Activated gamma-delta T cell treated with anti-CD3 and anti-CD28 coated beads, Interleukin-2, amount 50 U/mL, for 16 hours (primary cell): ENCODE measurements around the gene LRRTM4.
"Not testable (repeated sequence)": the region's sequence is repeated elsewhere in the genome, so short reads cannot be mapped to it uniquely, and the experiment has no call there.

Experiments
- DNase-seq: peaks from one replicate; pipeline ENCODE4 v3.0.0-alpha.2; 2020; ENCODE audit warnings: low read depth

Gene LRRTM4

DNA sequence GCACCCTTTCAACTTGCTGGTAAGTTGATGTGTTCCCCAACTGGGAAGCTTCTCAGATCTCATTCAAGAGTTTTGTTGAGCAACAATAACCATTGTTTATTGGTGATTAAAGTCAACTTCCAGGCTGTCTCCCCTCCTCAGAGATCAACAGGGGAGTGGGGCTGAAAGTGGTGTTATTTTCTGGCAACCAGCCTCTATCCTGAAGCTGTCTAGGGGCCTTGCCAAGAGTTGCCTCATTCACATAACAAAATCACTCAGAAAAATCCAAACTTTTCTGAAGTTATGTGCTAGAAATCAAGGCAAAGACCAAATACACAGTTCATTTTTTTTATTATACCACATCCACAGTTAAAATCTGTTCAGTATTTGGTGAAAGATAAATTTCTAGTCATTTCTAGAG, 788.4 kb downstream of the LRRTM4 start:
- no peak for DNase-seq

DNA sequence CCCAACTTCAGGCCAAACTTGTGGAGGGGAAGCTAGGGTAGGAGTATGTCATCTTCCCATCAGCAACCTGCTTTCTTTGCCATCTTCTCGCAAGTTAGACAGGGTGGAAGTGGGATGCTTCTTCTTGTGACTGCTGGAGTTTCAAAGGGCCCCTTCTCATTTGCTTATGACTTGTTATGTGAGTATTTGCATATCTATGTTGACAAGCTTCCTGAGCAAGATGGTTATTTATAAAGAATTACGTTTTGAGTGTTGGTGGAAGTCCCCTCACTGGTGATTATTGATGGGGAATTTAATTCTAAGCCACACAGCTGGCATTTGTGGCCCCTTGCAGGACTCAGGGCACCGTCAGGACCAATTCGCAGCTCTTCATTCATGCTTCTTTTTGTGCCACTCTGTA, 791.0 kb downstream of the LRRTM4 start:
- no peak for DNase-seq

DNA sequence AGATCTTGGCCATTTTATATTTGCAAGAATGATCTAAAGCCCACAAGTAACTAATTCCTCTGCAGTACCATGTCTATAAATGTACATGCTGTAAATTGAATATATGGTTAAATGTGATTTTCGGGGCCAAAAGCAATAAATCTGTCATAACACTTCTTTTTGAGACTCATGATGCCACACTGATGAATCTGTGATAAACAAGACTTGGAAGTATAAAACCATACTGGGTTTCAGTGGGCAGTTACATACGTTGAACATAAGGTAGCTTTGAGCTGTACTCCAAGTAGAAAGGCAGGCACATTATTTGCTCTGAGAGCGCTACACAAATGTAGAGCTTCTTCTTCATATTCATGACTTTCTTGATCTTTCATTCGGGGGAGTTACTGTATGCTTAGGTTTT, 792.2 kb downstream of the LRRTM4 start:
- no peak for DNase-seq

DNA sequence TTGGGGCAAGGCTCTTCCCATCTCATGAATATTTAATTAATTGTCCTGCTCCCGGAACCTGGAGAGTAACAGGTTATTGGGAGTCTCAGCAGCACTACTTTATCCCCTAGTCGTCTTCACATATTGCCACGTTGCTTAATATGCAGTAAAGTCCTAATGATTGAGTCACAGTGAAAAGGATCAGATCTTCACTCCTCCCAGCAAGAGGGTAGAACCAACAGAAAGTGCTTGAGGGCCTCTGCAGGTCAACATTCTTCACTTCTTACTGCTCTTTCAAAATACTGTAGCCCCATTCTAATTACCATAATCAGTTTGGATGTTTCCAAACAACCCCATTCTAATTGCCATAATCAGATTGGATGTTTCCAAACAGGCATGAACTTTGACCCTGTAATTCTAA, 801.0 kb downstream of the LRRTM4 start:
- no peak for DNase-seq

DNA sequence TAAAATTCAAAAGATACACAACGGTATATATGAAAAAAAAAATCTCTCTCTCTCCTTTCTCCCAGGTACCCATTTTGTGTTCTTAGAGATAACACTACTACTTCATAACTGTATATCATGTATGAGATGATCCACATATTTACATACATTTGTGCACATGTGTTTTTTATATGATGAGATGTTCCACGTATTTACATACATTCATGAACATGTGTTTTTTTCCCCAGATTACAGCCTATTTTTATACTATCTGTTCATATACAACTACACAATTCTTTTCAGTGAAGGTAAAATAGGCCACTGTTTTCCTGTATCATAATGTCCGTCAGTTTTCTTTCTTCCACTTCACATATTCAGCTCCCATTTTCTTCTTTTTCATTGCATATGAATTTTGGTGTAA, 808.9 kb downstream of the LRRTM4 start:
- DNase-seq = no peak

DNA sequence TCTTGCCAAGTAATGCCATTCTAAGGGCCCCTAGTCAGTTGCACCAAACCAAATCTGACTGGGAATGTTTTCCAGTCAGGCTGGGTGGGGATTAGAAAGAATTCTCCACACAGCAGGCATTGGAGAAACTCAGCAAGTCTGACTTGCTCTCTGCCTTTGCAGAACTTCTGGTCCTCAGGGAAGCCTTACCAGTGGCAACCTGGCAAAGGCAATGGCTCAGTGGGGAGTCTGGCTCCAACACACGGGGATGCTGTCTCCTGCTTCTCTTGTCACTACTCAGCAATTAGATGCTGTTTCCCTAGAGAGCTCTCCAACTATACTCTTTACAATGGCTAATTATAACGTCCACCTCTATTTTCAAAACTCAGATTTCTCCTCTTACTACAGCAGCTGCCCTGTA, 810.7 kb downstream of the LRRTM4 start:
- no peak for DNase-seq

DNA sequence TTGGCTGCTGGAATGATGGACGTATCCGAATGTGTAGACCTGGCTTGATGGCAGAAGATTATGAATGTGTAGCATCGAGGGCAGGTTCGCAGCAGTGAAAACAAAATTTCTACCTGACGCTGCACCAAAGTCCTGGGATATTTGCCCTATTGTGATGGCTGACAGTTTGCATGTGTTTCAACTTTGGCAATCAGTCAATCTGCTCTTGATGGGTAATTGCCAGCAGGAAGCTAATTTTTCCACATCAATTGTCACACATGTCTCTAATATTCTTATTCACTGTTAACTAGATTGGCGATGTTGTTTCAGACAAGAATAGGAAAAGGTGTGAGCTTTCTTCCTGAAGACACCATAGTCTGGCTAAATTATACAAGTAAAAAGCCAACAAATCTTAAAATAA, 821.3 kb downstream of the LRRTM4 start:
- no peak for DNase-seq

DNA sequence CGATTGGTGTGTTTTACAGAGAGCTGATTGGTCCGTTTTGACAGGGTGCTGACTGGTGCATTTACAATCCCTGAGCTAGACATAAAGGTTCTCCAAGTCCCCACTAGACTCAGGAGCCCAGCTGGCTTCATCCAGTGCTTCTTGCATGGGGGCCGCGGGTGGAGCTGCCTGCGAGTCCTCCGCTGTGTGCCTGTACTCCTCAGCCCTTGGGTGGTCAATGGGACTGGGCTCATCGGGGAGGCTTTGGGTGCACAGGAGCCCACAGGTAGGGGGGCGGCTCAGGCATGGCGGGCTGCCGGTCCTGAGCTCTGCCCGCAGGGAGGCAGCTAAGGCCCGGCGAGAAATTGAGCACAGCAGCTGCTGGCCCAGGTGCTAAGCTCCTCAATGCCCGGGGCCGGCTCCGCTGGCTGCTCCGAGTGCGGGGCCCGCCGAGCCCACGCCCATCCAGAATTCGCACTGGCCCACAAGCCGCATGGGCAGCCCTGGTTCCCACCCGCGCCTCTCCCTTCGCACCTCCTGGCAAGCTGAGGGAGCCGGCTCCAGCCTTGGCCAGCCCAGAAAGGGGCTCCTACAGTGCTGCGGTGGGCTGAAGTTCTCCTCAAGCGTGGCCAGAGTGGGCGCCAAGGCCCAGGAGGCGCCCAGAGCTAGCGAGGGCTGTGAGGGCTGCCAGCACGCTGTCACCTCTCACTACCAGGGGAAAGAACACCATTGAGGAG, 824.0 kb downstream of the LRRTM4 start:
- DNase-seq = not testable (repeated sequence)
